GM18909 (cell line): ENCODE measurements around the gene POLR2A.
"Not testable (repeated sequence)": the region's sequence is repeated elsewhere in the genome, so short reads cannot be mapped to it uniquely, and the experiment has no call there.

Experiments
- ATAC-seq: cut with Tn5 transposase; IDR thresholded peaks from one replicate; pipeline ENCODE4 v1.9.1; 2021; ENCODE audit warnings: mild to moderate bottlenecking; ENCODE audit not compliant: unreplicated experiment, poor library complexity

POLR2A gene

GRCh38 chr17:7459961-7460545 lies 24.1 kb upstream of the POLR2A start:
- no peak for ATAC-seq

GRCh38 chr17:7460850-7461660 lies 23.1 kb upstream of the POLR2A start:
- no peak for ATAC-seq

- ATAC-seq = no peak
Observed at GRCh38 chr17:7462474-7463371, 21.4 kb upstream of the POLR2A start.

GRCh38 chr17:7463372-7463846 lies 20.8 kb upstream of the POLR2A start:
- no peak for ATAC-seq

- ATAC-seq = no peak
Observed at GRCh38 chr17:7464081-7464480, 20.1 kb upstream of the POLR2A start.

GRCh38 chr17:7465597-7466275 lies 18.4 kb upstream of the POLR2A start:
- ATAC-seq = no peak

GRCh38 chr17:7466318-7466638 lies 17.9 kb upstream of the POLR2A start:
- ATAC-seq = no peak

- no peak for ATAC-seq
Observed at GRCh38 chr17:7466639-7467341, 17.4 kb upstream of the POLR2A start.

GRCh38 chr17:7467498-7467897 lies 16.7 kb upstream of the POLR2A start:
- no peak for ATAC-seq

GRCh38 chr17:7468290-7468689 lies 15.9 kb upstream of the POLR2A start:
- no peak for ATAC-seq

- no peak for ATAC-seq
Observed at GRCh38 chr17:7468804-7469389, 15.3 kb upstream of the POLR2A start.

- ATAC-seq = not testable (repeated sequence)
Observed at GRCh38 chr17:7469843-7470242, 14.3 kb upstream of the POLR2A start.

- ATAC-seq = not testable (repeated sequence)
Observed at GRCh38 chr17:7470457-7470973, 13.7 kb upstream of the POLR2A start.

GRCh38 chr17:7471729-7472128 lies 12.4 kb upstream of the POLR2A start:
- ATAC-seq = no peak

- not testable (repeated sequence) for ATAC-seq
Observed at GRCh38 chr17:7474767-7475166, 9.4 kb upstream of the POLR2A start.

GRCh38 chr17:7475764-7476422 lies 8.3 kb upstream of the POLR2A start:
- ATAC-seq = no peak

- ATAC-seq = no peak
Observed at GRCh38 chr17:7476494-7476893, 7.7 kb upstream of the POLR2A start.

GRCh38 chr17:7476951-7477350 lies 7.2 kb upstream of the POLR2A start:
- no peak for ATAC-seq
